Left lobe of liver (tissue), 2 donors: ENCODE results near the gene C5orf58. TPM values are rescaled to one million over a fixed set of nuclear protein-coding genes. Genes with fewer than 3 reads are reported as not detected.
"Not testable (repeated sequence)": the region's sequence is repeated elsewhere in the genome, so short reads cannot be mapped to it uniquely, and the experiment has no call there.

Experiments
- ATAC-seq: fragments of 200-7000 bp; cut with Tn5 transposase; one replicate; pipeline ENCODE4 v1.9.1; 2020; ENCODE audit warnings: mild to moderate bottlenecking, moderate library complexity
- DNase-seq: peaks from one replicate; pipeline ENCODE4 v3.0.0-alpha.2; 2020; ENCODE audit warnings: low spot score
- total RNA-seq: library from RNA; stranded (reverse); gene quantifications from one replicate; pipeline ENCODE4 v1.2.1, GENCODE V29; 2021
- donor health status: DM: no; HTN: no; CAD: no; lungs with moderate emphysema.
- donor health status: DM: no; HTN: yes; CAD: no.

The C5orf58 gene
- total RNA-seq, 1 donor from 2014 or later: not detected

- ATAC-seq (no peak), DNase-seq (no peak)
These were observed 9.4 kb upstream of the C5orf58 start for GRCh38 chr5:170223360-170223759.

GRCh38 chr5:170223906-170224305 is 8.9 kb upstream of the C5orf58 start:
- ATAC-seq (no peak), DNase-seq (no peak)

- peak; percentile 62 for DNase-seq
These were observed 7.3 kb upstream of the C5orf58 start for GRCh38 chr5:170225326-170226128.

GRCh38 chr5:170226129-170226615 is 6.6 kb upstream of the C5orf58 start:
- DNase-seq: no peak
- ATAC-seq: no peak

More at GRCh38 chr5:170225326-170226128, 7.3 kb upstream of the C5orf58 start:
- ATAC-seq: peak; percentile 89

- ATAC-seq (no peak), DNase-seq (no peak)
These were observed 6.1 kb upstream of the C5orf58 start for GRCh38 chr5:170226661-170227060.

- ATAC-seq: no peak
- DNase-seq: no peak
These were observed 3.9 kb upstream of the C5orf58 start for GRCh38 chr5:170228762-170229435.

GRCh38 chr5:170233358-170233892 is 640 bp downstream of the C5orf58 start:
- DNase-seq (no peak), ATAC-seq (no peak)

- no peak for DNase-seq
- peak; percentile 78 for ATAC-seq
These were observed 3.4 kb downstream of the C5orf58 start for GRCh38 chr5:170235876-170236864.

- DNase-seq: no peak
- ATAC-seq: no peak
These were observed 5.8 kb downstream of the C5orf58 start for GRCh38 chr5:170238456-170239196.

GRCh38 chr5:170245436-170245835 is 12.7 kb downstream of the C5orf58 start:
- DNase-seq, ATAC-seq: not testable (repeated sequence)

GRCh38 chr5:170246126-170246870 is 13.5 kb downstream of the C5orf58 start:
- ATAC-seq (no peak), DNase-seq (no peak)

GRCh38 chr5:170247363-170247762 is 14.6 kb downstream of the C5orf58 start:
- DNase-seq: no peak
- ATAC-seq: no peak

- no peak for DNase-seq
- ATAC-seq: no peak
These were observed 15.6 kb downstream of the C5orf58 start for GRCh38 chr5:170248172-170248930.

- DNase-seq, ATAC-seq: not testable (repeated sequence)
These were observed 16.1 kb downstream of the C5orf58 start for GRCh38 chr5:170248931-170249227.

GRCh38 chr5:170249355-170249754 is 16.6 kb downstream of the C5orf58 start:
- ATAC-seq (no peak), DNase-seq (no peak)

GRCh38 chr5:170250810-170251317 is 18.1 kb downstream of the C5orf58 start:
- DNase-seq (no peak), ATAC-seq (no peak)

- DNase-seq (no peak), ATAC-seq (no peak)
These were observed 18.7 kb downstream of the C5orf58 start for GRCh38 chr5:170251462-170251861.

GRCh38 chr5:170252109-170252508 is 19.3 kb downstream of the C5orf58 start:
- no peak for ATAC-seq
- DNase-seq: no peak
